GM12865 (cell line): Measurements from ENCODE around the gene CCDC15.

Source experiments
- DNase-seq: peaks from one replicate; pipeline ENCODE4 v3.0.0; 2010; ENCODE audit warnings: low read depth
- H3K4me3 ChIP-seq: 2 replicates; pipeline ENCODE4 v1.5.1; 2011; ENCODE audit warnings: mild to moderate bottlenecking, low read depth, low read length, control low read depth
- CTCF ChIP-seq: IDR thresholded peaks from 2 replicates; pipeline ENCODE4 v1.5.1; 2011; ENCODE audit warnings: low read length, control low read depth, low read depth, inconsistent platforms; ENCODE audit not compliant: insufficient read depth; ENCODE audit errors: missing control alignments

Gene CCDC15

DNA sequence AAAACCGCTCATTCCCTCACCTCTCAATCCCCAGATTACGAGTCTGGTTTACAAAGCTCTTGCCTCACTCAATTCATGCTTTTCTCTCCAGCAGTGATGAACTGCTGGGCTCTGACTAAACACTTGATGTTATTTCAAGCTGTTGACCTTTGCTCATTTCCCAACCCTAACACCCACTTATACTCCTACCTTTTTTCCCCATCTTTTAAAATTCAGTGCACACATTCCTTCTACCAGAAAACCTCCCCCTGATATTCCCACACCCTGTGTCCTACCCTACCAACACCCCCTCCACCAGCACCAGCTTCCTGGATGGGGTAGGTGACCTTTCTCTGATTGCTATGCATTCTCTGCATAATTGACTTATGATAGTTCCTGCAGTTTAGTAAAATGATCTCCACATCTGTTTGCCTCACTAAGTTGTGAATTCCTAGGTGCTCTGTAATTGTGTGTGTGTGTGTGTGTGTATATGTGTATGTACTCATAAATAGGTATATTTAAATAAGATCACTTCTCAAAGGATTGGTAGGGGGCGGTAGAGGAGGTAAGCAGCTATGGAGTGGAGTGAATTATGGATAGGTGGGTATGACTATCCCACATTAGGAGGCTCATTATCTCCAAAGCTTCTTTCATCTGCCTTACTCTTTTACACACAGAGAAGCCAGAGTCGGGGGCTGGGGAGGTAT is 19.0 kb upstream of the CCDC15 start:
- DNase-seq = no peak
- H3K4me3 ChIP-seq = no peak overlapping the region
- no peak for TF ChIP-seq CTCF

DNA sequence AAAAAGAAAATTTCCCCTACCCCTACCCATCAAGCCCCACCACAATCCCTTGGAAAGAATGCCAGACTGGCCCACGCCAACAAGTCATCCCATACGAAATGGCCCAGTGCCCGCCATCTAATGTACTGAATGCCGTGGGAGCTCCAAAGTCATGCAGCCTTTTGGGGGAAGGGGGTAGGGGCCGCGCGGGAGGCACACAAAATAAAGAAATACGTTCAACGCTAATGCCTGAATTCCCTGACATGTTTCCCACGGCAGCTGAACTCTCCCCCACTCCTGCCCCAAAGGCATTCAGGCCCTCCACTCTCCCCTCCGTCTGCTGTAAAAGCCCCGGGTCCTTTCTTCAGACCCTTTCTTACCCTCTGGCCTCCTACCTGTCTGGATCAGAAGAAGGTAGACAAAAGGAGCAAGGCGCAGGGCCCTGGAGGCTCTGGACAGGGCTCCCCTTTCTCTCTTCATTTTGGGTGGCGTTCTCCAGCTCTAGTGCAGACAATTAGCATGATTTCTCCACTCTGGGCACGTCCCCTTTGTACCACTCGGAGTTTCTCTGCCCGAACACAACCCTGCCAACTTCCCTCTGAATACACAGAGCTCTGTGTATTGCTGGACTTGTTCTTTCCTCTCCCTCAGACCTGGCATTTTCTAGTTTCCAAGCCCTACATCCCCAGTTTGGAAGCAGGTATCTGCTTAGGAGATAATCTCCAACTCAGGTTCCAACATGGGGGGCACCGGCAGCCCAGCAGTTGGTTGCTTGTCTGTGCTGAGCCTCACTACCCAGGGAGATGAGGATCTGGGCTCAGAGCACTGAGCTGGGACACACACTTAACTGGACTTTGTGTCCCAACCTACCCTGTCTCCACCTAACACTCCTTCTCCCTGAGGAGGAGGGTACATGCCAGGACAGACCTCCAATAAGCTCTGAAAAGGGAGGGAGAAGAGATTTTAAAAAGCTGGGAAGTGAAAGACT is 18.2 kb upstream of the CCDC15 start, which contains the start of gene HEPACAM:
TSS of gene HEPACAM (minus strand) at position 500 of the 967 bp plus-strand sequence. CDS start at position 459, 41 bp downstream.
- TF ChIP-seq CTCF = no peak
- H3K4me3 ChIP-seq = no peak within 1 kb of the TSS
- DNase-seq = no peak

GRCh38 chr11:124937336-124937935 is 16.6 kb upstream of the CCDC15 start:
- no peak for DNase-seq
- no peak overlapping the region for H3K4me3 ChIP-seq
- no peak for TF ChIP-seq CTCF

GRCh38 chr11:124938206-124938765 is 15.7 kb upstream of the CCDC15 start:
- DNase-seq = no peak
- no peak overlapping the region for H3K4me3 ChIP-seq
- no peak for TF ChIP-seq CTCF

- H3K4me3 ChIP-seq = no peak overlapping the region
- no peak for DNase-seq
- no peak for TF ChIP-seq CTCF
These were observed 15.0 kb upstream of the CCDC15 start for GRCh38 chr11:124938970-124939369.

- no peak for DNase-seq
- no peak for TF ChIP-seq CTCF
- no peak overlapping the region for H3K4me3 ChIP-seq
These were observed 12.3 kb upstream of the CCDC15 start for GRCh38 chr11:124941703-124942102.
